ENCODE results near the gene MSI2.

DNA sequence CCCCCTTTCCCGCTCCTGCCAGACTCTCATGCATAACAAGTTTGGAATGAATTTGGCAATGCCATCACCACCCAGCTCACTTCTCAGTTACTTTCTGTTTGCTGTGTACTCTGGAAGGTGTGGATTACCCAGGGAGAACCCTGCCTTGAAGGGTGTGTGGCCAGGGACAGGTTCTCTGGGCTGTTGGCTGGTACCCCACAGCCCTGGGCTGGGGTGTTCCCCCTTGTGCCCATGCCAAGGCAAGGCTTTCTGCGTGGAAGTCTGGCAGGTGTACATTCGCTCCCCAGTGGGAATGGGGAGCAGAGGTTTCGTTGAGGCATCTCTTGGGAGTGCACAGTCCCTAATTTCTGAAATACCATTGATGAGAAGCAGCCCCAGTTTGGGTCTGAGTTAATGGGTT, 301.1 kb downstream of the MSI2 start:
- TF ChIP-seq, protein P1, sequence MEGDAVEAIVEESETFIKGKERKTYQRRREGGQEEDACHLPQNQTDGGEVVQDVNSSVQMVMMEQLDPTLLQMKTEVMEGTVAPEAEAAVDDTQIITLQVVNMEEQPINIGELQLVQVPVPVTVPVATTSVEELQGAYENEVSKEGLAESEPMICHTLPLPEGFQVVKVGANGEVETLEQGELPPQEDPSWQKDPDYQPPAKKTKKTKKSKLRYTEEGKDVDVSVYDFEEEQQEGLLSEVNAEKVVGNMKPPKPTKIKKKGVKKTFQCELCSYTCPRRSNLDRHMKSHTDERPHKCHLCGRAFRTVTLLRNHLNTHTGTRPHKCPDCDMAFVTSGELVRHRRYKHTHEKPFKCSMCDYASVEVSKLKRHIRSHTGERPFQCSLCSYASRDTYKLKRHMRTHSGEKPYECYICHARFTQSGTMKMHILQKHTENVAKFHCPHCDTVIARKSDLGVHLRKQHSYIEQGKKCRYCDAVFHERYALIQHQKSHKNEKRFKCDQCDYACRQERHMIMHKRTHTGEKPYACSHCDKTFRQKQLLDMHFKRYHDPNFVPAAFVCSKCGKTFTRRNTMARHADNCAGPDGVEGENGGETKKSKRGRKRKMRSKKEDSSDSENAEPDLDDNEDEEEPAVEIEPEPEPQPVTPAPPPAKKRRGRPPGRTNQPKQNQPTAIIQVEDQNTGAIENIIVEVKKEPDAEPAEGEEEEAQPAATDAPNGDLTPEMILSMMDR (IDR thresholded peaks at IDR 0.05), result no peak
- TF ChIP-seq POLR2A (IDR thresholded peaks at IDR 0.05), result no peak

Measured in right lobe of liver (tissue), 4 donors.